Left lung (tissue), 10 donors: ENCODE results near the gene FNDC8. TPM values are rescaled to one million over a fixed set of nuclear protein-coding genes. Genes with fewer than 3 reads are reported as not detected.
A peak's percentile ranks its signal among the peaks of the same experiment; 100 is the strongest.

Experiments used
- ATAC-seq: fragments of 200-7000 bp; cut with Tn5 transposase; one replicate; pipeline ENCODE4 v1.9.1; 2020; ENCODE audit warnings: moderate library complexity
- DNase-seq, 4 donors: peaks; one replicate each; pipeline ENCODE4 v3.0.0-alpha.2; 2013 to 2020
- H3K27ac ChIP-seq, 2 donors: fragments of 200-600 bp; sonication (generic) in 1 of 2; one replicate each; pipeline versions ENCODE4 v1.5.0 to v1.8.0; 2020 to 2021
- H3K27me3 ChIP-seq, 2 donors: fragments of 200-600 bp; sonication (generic) in 1 of 2; one replicate each; pipeline versions ENCODE4 v1.5.0 to v1.8.0; 2020 to 2021
- H3K36me3 ChIP-seq, 2 donors: fragments of 200-600 bp; sonication (generic) in 1 of 2; one replicate each; pipeline versions ENCODE4 v1.5.0 to v1.8.0; 2020 to 2021
- H3K4me1 ChIP-seq, 2 donors: fragments of 200-600 bp; one replicate each; pipeline ENCODE4 v1.8.0; 2021
- H3K4me3 ChIP-seq, 2 donors: fragments of 200-600 bp; sonication (generic) in 1 of 2; one replicate each; pipeline versions ENCODE4 v1.5.0 to v1.8.0; 2020 to 2021; ENCODE audit warnings: mild to moderate bottlenecking in 1 of 2
- H3K9me3 ChIP-seq, 2 donors: fragments of 200-600 bp; sonication (generic) in 1 of 2; one replicate each; pipeline versions ENCODE4 v1.5.0 to v1.8.0; 2020 to 2021
- intact Hi-C, 2 donors: fragments of 100-400 bp; cut with DNase I; formaldehyde crosslinking; loops; one replicate each; pipeline versions ENCODE4 v1.11.2 to v1.14.2; 2022
- polyA plus RNA-seq, 6 donors: library from polyadenylated mRNA; unstranded; fragments of 120-200 nt; gene quantifications; one replicate each; pipeline ENCODE4 v1.2.1, GENCODE V29; 2013; ENCODE audit not compliant: insufficient read length in 6 of 6
- total RNA-seq, 2 donors: library from RNA; stranded (reverse); fragmentation: NEBNext Ultra II Directional; extraction: Animal tissue kit (Norgen Biotek cat#: 25700); gene quantifications; one replicate each; pipeline ENCODE4 v1.2.1, GENCODE V29; 2021
- TF ChIP-seq, protein P1 (sequence below), 2 donors: fragments of 200-600 bp; sonication (generic) in 1 of 2; IDR thresholded peaks; one replicate each; pipeline versions ENCODE4 v1.5.0 to v1.8.0; 2021; ENCODE audit warnings: antibody characterized with exemption in 2 of 2
- donor health status: DM: no; HTN: yes; CAD: no.
- donor health status: DM: no; HTN: no; CAD: no.

The FNDC8 gene
- total and polyA plus RNA-seq, 8 donors, result 0.20 to 0.34 (median 0.25) TPM; not detected in 3

DNA sequence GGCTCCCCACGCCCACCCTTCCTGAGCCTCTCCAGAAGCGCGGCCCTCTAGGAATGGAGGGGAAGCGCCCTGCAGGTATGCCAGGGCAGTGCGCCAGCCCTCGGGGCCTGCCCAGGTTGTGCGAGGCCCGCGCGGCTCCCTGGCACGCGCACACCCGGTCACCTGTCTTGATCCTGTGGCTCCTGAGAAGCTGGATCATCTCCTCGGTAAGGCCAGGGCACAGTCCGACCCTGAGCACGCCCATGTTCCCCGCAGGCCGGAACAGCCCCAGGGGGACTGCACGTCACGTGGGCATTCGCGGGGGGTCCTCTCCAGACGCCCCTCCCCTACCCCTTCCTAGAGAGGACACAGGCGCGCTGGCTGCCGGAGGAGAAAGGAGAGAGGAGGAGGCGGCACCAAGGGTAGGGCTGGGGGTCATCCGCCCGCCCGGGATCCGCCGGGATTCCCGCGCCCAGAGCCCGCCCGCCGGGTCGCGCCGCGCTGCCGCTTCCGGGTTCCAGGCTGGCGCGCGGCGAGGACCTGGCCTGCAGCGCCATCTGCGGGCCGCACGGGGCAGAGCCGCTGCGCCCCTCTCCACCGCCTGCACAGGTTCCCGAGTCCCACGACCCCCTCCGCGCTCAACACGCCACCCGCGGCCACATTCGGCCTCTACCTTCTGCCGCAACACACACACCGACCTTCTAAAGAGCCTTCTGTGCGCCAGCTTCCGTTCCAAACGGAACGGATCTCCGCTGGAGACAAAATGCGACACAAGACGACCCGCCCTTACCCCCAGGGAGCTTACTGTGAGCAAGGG lies 1.8 kb upstream of the FNDC8 start, which contains the start of gene RAD51D:
RAD51D (minus strand) TSS at position 491 of the 796 bp plus-strand sequence; CDS start at position 244, 247 bp downstream.
- intact Hi-C loops, result no loop called here
- DNase-seq, result peak; percentile 64 to 96 (median 78)
- no peaks in the 10 kb centered on the region for H3K36me3 ChIP-seq
- TF ChIP-seq, protein P1, sequence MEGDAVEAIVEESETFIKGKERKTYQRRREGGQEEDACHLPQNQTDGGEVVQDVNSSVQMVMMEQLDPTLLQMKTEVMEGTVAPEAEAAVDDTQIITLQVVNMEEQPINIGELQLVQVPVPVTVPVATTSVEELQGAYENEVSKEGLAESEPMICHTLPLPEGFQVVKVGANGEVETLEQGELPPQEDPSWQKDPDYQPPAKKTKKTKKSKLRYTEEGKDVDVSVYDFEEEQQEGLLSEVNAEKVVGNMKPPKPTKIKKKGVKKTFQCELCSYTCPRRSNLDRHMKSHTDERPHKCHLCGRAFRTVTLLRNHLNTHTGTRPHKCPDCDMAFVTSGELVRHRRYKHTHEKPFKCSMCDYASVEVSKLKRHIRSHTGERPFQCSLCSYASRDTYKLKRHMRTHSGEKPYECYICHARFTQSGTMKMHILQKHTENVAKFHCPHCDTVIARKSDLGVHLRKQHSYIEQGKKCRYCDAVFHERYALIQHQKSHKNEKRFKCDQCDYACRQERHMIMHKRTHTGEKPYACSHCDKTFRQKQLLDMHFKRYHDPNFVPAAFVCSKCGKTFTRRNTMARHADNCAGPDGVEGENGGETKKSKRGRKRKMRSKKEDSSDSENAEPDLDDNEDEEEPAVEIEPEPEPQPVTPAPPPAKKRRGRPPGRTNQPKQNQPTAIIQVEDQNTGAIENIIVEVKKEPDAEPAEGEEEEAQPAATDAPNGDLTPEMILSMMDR (IDR thresholded peaks at IDR 0.05), result peak; percentile 87 to 98
- H3K27ac ChIP-seq, result peak within 1 kb of the TSS; percentile 67 to 79
- H3K27me3 ChIP-seq, result no peaks in the 10 kb centered on the region
- no peaks in the 10 kb centered on the region for H3K9me3 ChIP-seq
- peak within 1 kb of the TSS; percentile 60 to 83 for H3K4me3 ChIP-seq
- H3K4me1 ChIP-seq, result peaks cover 15 to 24% of the 10 kb centered on the region in 2 donors
- ATAC-seq, result peak; percentile 99

DNA sequence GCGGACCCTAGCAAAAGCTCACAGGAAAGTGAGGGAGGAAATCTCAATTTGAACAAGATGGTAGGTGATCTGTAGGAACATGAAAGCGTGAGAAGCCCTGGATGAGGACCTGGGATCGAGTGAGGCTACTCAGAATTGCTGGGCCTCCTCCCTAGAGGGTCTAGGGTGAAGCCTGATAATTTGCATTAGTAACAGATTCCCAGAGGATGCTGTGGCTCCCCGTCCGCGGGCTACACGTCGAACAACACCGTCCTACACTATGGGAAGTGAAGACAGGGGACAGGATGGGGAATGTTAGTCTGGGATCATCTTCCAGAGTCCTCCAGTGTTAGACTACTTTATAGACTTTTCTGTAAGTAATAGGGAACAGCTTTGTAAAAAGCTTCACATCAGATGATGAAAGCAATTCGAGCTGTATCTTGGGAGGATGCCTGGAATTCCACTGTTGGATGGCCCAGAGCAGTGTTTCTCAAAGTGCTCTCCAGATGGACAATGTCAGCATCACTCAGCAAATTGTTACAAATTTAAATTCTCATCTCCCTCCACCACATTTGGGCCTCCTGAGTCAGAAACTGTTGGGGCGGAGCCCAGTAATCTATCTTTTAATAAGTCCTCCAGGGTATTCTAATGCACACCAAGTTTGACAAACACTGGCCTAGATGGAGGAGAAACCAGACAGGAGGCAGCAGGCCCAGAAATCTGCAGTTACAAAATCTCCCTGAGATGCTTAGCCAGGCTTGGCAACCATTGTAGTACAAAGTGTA lies 6.5 kb downstream of the FNDC8 start:
- DNase-seq (peak in 2 of 4 donors; percentile 97), ATAC-seq (peak; percentile 72)
- peak overlapping the region; percentile 28 to 58 for H3K27ac ChIP-seq
- H3K36me3 ChIP-seq, result peaks cover 0 to 24% of the 10 kb centered on the region in 2 donors
- intact Hi-C loops, result no loop called here
- TF ChIP-seq, protein P1 (IDR thresholded peaks at IDR 0.05), result no peak
- no peaks in the 10 kb centered on the region for H3K9me3 ChIP-seq
- no peak overlapping the region for H3K4me3 ChIP-seq
- H3K4me1 ChIP-seq, result no peaks in the 10 kb centered on the region
- no peaks in the 10 kb centered on the region for H3K27me3 ChIP-seq

DNA sequence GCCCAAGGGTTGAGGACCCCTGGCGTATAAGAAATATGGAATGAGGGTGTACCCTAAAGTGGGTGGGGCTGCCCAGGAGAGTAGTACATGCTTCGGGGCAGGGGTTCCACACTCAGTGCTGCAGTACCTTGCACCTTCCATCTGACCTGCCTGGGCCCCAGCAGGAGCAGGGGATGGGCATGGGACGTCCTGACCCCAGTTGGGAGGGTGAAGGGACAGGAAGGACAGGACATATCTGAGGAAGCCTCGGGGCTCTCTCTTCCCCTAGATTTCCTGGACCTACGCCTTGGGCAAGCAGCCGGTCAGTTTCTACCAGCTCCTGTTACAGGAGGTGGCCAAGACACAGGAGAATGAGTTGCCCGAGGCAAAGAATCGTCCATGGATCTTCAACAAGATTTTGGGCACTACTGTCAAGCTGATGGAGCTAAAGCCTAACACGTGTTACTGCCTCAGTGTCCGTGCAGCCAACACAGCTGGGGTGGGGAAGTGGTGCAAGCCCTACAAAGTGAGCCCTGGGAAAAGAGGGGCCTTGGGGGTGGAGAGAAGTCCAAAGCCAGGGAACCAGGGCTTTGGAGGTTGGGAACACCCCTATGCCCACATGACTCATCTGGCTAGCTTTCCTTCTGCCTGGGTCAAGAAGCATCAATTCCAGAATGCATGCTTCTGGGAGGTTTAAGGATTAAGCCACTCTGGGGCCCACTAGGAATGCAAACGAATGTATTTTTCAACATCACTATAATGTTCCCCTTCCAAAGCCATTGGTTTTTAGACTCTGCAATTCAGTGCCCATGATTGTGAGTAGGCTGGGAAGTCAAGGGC lies 7.9 kb downstream of the FNDC8 start:
- Histone ChIP-seq H3K27ac (peak overlapping the region in 1 of 2 donors; percentile 56), H3K27me3 (no peaks in the 10 kb centered on the region), H3K4me1 (no peaks in the 10 kb centered on the region), H3K36me3 (peaks cover 0 to 38% of the 10 kb centered on the region in 2 donors), H3K9me3 (no peaks in the 10 kb centered on the region), H3K4me3 (no peak overlapping the region)
- TF ChIP-seq, protein P1 (IDR thresholded peaks at IDR 0.05), result no peak
- DNase-seq, result no peak
- no peak for ATAC-seq
- intact Hi-C loops, result no loop called here

DNA sequence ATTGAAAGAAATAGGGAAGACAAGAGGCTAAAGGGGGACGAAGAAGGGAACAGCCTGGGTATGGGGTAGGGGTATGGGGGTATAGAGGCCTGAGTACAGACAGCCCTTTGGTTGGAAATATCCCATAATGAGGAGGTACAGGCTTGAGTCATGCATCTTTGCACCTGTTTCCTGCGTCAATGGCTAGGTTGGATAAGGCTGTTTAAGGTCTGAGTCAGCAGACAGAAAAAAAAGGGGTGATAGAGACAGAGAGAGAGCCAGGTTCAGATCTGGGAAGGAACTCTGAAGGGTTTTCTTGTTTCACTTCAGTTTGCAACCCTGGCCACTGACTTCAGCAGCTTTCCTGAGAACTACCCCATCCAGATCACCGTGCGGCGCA lies 8.5 kb downstream of the FNDC8 start:
- TF ChIP-seq, protein P1 (IDR thresholded peaks at IDR 0.05), result no peak
- intact Hi-C loops, result no loop called here
- no peak overlapping the region for H3K4me3 ChIP-seq

More for the DNA sequence above, 8.5 kb downstream of the FNDC8 start:
- Histone ChIP-seq H3K36me3 (peaks cover 0 to 44% of the 10 kb centered on the region in 2 donors), H3K9me3 (no peaks in the 10 kb centered on the region), H3K4me1 (no peaks in the 10 kb centered on the region), H3K27me3 (no peaks in the 10 kb centered on the region), H3K27ac (no peak overlapping the region)
- DNase-seq, result no peak
- no peak for ATAC-seq
